ENCODE results near the gene MARS1. TPM values are rescaled to one million over a fixed set of nuclear protein-coding genes. Genes with fewer than 3 reads are reported as not detected.

The MARS1 gene
- total RNA-seq, 4 donors from 2014 or later = 29.1 to 160 (median 76.8) TPM

DNA sequence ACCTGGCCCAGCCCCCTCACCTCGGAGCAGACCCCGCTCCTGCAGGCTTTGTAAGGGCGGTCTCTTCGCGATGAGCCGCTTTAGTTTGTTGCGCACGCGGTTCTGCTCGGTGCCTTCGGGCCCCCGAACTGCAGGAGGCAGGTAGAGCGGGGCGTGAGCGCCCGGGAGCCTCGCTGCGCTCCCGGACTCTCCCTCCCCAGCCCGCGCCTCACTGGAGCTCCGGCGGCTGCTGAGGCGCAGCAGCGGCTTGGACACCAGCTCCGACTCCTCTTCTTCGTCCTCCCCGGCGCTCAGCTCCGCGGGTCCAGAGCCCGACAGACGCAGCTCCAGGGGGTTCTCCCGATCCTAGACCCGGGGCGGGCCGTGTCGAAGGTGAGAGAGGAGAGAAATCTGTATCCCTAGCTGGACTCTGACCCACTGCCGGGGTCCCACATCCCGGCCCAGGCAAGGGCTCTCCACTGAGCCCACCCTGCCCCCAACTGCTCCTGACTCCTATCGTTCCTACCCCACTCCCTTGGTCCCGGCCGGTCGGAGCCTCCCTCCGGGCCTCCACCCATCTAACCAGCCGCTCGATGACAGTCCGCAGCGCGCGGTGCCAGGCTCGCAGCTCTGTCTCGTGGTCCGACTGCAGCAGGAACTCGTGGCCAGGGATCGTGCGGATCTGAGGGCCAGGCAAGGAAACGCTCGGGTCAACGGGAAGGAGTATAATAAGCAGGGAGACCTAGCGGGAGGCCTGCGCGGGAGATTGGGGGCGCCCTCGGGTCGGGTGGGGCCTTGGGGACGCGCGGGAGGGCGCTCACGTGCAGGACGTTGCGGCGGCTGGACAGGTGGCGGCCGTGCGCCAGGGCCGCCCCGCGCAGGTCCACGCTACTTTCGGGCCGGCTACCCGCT is 12.4 kb upstream of the MARS1 start:
- TF ChIP-seq POLR2A (IDR thresholded peaks at IDR 0.05) = no peak
- TF ChIP-seq, protein P1, sequence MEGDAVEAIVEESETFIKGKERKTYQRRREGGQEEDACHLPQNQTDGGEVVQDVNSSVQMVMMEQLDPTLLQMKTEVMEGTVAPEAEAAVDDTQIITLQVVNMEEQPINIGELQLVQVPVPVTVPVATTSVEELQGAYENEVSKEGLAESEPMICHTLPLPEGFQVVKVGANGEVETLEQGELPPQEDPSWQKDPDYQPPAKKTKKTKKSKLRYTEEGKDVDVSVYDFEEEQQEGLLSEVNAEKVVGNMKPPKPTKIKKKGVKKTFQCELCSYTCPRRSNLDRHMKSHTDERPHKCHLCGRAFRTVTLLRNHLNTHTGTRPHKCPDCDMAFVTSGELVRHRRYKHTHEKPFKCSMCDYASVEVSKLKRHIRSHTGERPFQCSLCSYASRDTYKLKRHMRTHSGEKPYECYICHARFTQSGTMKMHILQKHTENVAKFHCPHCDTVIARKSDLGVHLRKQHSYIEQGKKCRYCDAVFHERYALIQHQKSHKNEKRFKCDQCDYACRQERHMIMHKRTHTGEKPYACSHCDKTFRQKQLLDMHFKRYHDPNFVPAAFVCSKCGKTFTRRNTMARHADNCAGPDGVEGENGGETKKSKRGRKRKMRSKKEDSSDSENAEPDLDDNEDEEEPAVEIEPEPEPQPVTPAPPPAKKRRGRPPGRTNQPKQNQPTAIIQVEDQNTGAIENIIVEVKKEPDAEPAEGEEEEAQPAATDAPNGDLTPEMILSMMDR (IDR thresholded peaks at IDR 0.05) = no peak
- H3K27ac ChIP-seq = no peak overlapping the region
- intact Hi-C loops (cut with DNase I; ENCODE audit: low total_unique reads) = no loop called here
- H3K9me3 ChIP-seq = no peaks in the 10 kb centered on the region
- H3K4me3 ChIP-seq = peak overlapping the region; percentile 6 to 18
- H3K27me3 ChIP-seq = peaks cover 8 to 20% of the 10 kb centered on the region in 2 donors
- no peak for DNase-seq
- peaks cover 0 to 13% of the 10 kb centered on the region in 2 donors for H3K4me1 ChIP-seq
- H3K36me3 ChIP-seq = no peaks in the 10 kb centered on the region

DNA sequence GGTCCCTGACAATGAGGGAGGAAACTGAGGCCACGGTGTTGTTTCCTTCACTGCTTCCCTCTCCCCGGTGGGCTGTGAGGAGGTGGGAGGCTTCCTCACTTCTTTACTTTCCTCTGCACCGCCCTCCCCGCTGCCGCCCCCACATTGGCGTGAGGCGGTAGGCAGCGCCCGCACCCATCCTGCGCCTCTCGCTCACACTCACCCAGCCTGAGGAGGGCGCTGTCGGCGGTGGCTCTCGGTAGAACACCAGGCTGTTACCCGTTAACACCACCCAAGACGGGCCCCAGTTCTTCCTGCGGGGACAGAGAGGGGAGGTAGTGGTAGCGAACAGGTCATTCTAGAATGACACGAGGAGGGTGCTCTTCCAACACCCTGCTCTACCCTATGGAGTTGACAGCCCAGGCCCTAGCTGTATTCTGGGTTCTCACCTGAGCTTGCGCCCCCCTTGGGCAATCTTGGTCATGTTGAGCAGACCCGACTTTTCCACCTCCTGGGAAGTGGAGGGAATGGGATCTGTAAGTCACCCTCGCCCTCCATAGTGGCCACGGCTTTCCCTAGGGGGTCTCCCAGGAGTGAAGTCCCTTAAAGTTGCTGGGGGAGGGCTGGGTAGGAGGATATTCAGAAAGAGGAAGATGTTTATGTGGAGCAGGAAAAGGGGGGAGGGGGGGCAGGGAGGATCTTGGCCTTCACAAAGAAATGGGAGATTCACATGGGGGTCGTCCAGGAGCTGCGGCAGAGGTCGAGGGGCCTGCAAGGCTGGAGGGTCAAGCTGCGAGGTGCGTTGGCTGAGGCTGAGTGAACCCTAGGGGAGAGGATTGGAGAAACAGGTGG is 11.5 kb upstream of the MARS1 start:
- peak overlapping the region; percentile 6 to 18 for H3K4me3 ChIP-seq
- H3K4me1 ChIP-seq = peaks cover 0 to 13% of the 10 kb centered on the region in 2 donors
- H3K27me3 ChIP-seq = peaks cover 8 to 20% of the 10 kb centered on the region in 2 donors
- H3K36me3 ChIP-seq = no peaks in the 10 kb centered on the region
- intact Hi-C loops (cut with DNase I; ENCODE audit: low total_unique reads) = no loop called here
- no peaks in the 10 kb centered on the region for H3K9me3 ChIP-seq
- DNase-seq = no peak
- TF ChIP-seq, protein P1 (IDR thresholded peaks at IDR 0.05) = no peak
- no peak for TF ChIP-seq POLR2A (IDR thresholded peaks at IDR 0.05)
- no peak overlapping the region for H3K27ac ChIP-seq

DNA sequence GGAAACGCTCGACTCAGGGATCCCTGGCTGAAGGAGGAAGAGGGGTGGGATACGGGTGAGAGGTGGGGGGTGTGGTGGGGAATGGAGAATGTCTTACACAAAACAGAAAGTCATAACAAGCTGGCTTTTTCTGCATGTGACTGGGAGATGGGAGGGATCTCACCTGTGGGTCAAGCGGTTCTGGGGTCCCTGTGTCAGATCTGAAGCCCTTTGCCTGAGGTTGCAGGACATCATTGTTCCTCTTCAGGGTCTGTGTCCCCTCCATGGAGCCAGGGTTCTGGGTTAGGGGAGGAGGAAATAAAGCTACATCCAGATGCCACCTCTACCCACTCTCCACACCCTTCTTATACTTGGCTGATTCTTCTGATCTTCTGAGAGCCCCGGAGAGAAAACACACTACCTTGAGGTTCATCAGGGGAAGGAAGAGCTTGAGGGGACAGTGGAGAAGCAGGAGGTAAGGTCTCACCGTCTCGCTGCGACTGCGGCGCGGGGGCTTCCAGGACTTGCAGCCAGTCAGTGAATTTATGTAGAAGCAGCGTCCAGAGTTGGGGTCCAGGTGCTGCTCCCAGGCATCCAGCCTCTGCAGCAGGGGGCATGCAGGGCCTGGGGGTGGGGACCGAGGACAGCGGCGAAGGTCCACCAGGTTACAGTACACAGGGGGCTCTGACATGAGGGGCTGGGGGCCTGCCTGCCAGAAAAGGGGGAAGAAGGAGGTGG is 10.7 kb upstream of the MARS1 start:
- peaks cover 0 to 13% of the 10 kb centered on the region in 2 donors for H3K4me1 ChIP-seq
- no peak for DNase-seq
- peaks cover 8 to 20% of the 10 kb centered on the region in 2 donors for H3K27me3 ChIP-seq
- no peak overlapping the region for H3K27ac ChIP-seq
- H3K4me3 ChIP-seq = no peak overlapping the region
- H3K36me3 ChIP-seq = no peaks in the 10 kb centered on the region
- TF ChIP-seq, protein P1 (IDR thresholded peaks at IDR 0.05) = no peak
- TF ChIP-seq POLR2A (IDR thresholded peaks at IDR 0.05) = no peak
- intact Hi-C loops (cut with DNase I; ENCODE audit: low total_unique reads) = no loop called here
- no peaks in the 10 kb centered on the region for H3K9me3 ChIP-seq

DNA sequence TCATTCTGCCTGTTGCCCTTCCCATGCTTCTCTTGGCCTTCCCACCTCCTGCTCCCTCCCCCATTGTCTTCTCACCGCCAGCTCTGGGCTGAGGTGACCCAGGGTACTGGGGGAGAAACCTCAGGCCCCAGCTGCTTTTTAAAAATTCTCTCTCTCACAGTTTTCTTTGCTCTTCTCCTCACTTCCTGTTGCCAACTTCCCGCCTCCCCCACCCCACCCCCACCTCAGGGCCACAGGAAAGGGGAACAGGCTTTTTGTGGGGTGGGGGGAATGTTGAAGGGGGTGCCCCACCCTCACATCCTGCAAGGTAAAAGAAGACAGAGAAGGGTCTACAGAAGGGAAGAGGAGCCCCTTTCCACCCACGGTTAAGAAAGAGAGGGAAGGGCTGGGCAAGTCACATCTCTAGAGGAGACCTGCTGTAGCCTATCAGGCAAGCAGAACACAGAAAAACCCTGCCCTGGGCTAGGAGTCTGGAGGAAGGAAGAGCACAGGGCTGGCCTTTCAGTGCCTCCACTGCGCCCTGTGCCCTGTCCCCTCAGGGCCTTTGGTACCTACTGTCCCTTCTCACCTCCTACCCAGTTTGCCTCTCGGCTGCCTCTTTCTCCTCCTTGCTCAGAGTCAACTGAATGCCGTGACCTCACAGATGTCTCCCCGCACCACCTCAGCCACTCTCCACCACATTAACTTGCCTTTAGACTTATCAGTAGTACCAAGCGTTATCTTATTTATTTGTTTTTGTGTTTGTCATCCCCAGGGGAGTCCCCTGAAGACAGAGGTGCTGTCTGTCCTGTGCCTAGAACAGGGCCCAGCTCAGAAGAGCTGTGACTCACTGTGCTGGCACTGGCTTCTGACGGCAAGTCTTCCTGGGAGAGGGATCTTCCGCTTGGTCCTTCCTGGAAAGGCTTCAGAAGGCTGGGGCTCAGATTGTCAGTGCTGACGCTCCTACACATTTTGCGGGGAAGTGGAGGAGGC is 9.9 kb upstream of the MARS1 start:
- Histone ChIP-seq H3K27ac (no peak overlapping the region), H3K27me3 (peaks cover 8 to 20% of the 10 kb centered on the region in 2 donors), H3K4me3 (no peak overlapping the region), H3K9me3 (no peaks in the 10 kb centered on the region), H3K4me1 (peaks cover 0 to 13% of the 10 kb centered on the region in 2 donors), H3K36me3 (no peaks in the 10 kb centered on the region)
- TF ChIP-seq, protein P1 (IDR thresholded peaks at IDR 0.05) = no peak
- TF ChIP-seq POLR2A (IDR thresholded peaks at IDR 0.05) = no peak
- DNase-seq = no peak
- intact Hi-C loops (cut with DNase I; ENCODE audit: low total_unique reads) = no loop called here

All from uterus (tissue), 4 donors.